Jurkat, Clone E6-1 (cell line): ENCODE results near the gene PINLYP.

Experiments
- DNase-seq: peaks from one replicate; pipeline ENCODE4 v3.0.0-alpha.2; 2011; ENCODE audit warnings: low read depth, low spot score
- H3K4me3 ChIP-seq: 2 replicates; pipeline ENCODE4 v1.5.1; 2011; ENCODE audit warnings: mild to moderate bottlenecking, low read length, control low read depth, moderate library complexity

PINLYP gene

DNA sequence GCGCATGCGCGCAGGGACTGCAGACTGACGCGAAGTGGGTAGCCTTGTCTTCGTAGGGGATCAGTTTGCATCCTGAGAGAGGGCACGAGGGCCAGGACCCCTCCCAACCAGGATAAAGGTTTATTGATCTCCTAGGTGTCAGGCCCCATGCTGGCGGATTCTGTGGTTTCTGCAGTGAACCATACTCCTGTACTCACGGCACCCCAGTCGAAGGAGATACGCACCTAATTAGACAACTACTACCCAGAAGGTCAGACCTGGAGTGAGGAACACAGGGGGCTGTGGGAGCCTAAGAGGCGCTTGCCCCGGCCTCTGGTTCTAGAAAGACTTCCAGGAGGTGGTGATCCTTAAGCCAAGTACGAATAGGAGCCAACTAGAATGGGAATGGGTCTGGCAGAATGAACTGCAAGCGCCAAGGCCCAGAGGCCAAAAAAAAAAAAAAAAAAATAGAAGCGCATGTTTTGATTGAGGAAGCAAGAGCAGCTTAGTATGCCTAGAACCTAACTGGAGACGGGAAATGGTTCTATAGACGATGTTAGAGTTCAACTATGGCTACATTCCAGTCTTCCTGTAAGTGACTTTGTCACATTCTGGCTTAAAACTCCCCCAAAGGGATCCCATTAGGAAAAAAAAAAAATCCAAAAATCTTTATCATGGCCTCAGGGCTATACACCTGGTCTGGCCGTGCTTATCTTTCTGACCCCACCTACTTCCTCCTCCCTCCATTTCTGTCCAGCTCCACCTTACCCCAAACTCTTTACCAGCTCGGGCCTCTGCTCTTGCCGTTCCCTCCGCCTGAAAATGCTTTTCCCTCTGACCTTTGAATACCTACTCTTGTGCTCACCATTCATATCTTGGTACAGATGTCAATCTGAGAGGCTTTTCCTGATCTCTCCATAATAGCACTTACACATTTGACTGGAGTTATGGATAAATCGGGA is 44.7 kb downstream of the PINLYP start:
- peak overlapping the region; percentile 98 for H3K4me3 ChIP-seq
- DNase-seq, result no peak

DNA sequence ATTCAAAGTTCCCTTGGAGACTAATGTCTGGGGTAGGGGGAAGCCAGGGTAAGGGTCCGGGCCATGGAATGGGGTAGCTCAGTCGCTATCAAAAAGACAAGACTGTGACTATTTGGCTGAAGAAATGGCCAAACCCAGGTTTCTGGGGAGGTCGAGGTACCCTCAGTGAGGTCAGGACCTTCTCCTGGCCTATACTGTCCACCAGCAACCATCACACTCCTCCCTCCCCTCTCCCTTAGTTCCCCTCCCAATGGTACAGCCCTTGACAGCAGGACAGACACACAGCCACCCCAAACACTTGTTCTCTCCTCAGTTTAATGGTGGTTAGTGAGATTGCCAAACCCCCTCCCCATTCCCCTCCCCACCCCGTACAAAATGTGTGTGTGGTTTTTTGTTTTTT is 46.5 kb downstream of the PINLYP start:
- H3K4me3 ChIP-seq, result no peak overlapping the region
- no peak for DNase-seq

DNA sequence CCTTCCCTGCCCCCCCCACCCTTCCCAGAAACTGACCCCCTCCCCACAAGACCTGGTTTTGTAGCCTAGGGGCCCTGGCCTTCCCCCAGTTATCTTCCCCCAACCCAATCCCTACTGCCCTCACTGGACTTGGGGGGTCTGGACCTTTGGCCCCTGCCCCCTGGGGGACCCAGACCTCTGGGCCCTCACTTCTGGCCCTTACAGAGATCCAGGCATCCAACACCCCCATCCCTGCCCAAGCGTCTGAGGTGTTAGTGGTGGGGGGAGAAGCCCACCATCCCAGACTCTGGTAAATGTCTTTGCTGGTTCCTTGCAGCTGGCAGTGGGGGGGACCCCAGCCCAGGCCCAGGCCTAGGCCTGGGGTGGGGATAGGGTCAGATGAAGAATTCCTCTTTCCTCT is 47.4 kb downstream of the PINLYP start:
- H3K4me3 ChIP-seq, result no peak overlapping the region
- DNase-seq, result no peak

DNA sequence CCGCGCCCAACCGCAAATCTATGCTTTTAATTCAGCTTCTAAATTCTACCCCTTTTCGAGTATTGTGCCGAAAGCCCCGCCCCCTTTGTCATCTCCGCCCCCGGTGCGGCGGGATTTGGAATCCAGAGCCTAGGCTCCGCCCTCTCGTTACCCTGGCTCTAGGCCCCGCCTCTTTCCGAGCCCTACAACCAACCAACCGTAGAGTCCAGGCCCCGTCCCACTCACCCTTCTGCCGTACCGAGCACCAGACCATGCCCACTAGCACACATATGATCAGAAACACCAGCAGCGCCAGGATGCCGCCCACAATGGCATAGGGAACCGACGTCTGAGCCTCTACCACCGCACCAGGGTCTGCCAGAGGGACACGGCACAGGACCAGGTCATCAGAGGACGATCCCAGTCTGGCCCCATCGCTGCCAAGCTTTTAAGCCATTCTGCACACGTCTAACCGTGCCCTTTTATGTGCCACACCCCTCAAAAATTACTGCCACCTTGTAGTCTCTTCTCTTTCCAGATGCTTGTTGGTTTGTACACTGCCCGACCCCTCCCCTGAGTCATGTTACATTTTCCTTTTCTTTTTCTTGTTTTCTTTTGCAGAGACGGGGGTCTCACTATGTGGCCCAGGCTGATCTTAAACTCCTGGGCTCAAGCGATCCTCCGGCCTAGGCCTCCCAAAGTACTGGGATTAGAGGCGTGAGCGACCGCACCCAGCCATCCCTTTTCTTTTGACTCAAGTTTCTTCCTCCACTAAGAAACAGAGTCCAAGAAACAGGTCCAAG is 48.5 kb downstream of the PINLYP start:
- no peak for DNase-seq
- H3K4me3 ChIP-seq, result no peak overlapping the region

DNA sequence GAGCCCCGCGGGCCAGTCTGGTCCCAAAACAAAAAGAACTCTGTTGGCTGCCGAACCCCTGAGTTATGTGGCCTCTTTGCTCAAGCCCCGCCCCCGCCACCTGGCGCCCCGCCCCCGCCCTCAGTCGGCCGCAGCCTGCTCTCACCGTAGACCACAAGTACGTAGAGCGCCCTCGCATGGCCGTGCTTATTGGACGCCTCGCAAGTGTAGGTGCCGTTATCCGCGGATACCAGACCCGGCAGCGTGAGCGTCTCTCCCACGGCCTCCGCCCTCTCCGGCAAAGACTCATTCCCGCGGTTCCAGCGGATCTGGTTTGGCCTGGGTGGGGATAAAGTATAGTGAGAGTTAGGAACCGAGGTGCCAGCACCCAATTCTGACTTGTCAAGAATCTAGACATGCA is 49.3 kb downstream of the PINLYP start:
- peak; percentile 85 for DNase-seq

DNA sequence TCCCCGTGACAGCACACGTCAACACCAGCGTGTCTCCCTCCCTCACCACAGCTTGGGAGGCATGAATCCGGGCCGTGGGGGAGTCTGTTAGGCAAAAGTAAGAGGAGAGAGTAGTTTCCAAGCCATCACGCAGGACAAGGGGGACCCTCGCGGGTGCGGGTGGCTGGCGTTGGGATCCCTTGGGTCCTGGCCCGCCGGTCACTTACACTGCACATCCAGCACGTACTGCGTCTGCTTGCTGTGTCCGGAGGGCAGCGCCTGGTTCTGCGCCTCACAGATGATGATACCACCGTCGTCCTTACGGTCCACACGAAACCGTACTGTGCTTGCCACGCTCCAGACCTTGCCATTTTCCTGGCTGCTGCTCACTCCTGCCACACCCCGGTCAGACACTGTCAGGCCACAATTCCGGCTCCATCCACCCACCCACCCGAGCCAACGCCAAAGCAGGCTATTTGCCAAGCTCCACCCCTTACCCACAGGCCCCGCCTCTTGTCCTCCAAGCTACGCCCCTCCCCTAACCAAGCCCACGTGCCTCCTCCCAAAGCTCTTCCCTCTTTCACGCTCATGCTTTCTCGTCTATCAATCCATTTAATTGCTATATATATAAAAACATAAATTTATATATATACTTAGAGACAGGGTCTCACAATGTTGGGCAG is 50.4 kb downstream of the PINLYP start:
- H3K4me3 ChIP-seq, result no peak overlapping the region
- DNase-seq, result no peak

More for the DNA sequence above, 49.3 kb downstream of the PINLYP start:
- peak overlapping the region; percentile 2; the same call in 1 of the 2 replicates for H3K4me3 ChIP-seq

DNA sequence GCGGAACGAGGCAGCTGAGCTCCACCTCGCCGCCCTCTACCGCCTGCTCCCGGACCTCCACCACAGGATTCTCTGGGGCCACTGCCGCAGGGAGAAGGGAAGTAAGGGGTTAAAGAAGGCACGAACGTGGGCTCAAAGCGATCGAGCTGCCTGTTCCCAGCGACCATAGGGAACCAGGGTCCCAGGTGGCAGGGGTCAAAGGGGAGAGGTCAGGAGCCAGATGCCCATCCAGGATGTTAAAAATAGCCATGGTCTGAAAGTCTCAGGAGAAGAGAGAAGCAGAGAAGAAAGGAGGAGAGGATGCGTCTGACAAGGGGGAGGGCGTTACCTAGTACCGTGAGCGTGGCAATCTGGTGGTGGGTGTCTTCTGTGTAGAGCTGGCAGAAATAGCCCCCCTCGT is 51.2 kb downstream of the PINLYP start:
- no peak for DNase-seq
- H3K4me3 ChIP-seq, result no peak overlapping the region

DNA sequence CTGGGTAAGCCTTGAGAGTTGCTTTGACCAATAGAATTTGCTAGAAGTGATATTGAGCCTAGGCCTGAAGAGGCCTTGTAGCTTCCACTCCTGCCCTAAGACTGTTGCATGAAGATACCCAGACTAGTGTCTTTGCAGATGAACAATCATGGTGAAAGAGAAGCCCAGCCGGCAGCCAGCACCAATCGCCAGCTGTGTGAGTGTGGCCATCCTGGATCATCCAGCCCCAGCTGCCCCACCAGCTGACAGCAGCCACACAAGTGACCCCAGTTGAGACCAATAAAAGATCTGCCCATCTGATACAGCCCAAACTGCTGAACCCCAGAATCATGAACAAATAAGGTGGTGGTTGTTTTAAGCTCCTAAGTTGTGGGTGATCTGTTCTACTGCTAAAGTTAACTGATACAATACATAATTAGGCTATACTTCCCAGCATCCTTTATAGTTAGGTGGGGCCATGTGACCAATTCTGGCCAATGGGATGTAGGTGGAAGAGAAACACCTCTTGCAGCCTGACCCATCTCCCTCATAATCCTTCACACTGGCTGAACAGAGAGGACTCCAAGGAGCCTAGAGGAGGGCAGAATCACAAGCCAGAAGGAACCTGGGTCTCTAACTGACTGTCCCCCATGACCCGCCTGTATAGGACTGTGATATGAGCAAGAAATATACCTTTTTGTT is 53.2 kb downstream of the PINLYP start:
- no peak overlapping the region for H3K4me3 ChIP-seq
- DNase-seq, result no peak

DNA sequence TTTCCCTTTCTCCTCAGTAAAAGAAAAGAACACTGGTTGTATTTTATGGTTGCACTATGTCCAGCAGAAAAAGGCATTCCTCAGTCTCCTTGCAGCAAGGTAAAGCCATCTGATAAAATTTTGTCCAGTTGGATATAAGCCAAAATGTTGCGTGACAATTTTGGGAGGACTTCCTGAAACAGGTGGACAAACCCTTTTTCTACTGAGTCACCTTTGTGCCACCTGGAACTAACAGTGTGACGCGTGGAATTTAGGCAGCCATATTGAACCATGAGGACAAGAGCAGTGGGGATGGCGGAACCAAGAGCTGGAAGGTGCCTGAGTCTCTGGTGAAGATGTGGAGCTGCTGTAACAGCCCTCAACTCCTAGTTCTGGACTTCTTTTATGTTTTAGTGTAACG is 55.9 kb downstream of the PINLYP start:
- H3K4me3 ChIP-seq, result no peak overlapping the region
- DNase-seq, result no peak
